G401.6 (cell line): ENCODE data around the gene LHX4.

Experiments used
- FAIRE-seq: peaks from 2 replicates; lab custom pipeline; 2012; peaks lifted over from hg19 to GRCh38; lab: Jason Lieb, UNC

The LHX4 gene

GRCh38 chr1:180273066-180273465, 43.0 kb downstream of the LHX4 start:
- FAIRE-seq = no peak

- FAIRE-seq = no peak
These were observed 44.2 kb downstream of the LHX4 start for GRCh38 chr1:180274221-180274620.

- no peak for FAIRE-seq
These were observed 45.7 kb downstream of the LHX4 start for GRCh38 chr1:180275726-180276125.

GRCh38 chr1:180277476-180278193, 47.6 kb downstream of the LHX4 start:
- no peak for FAIRE-seq

- FAIRE-seq = no peak
These were observed 48.1 kb downstream of the LHX4 start for GRCh38 chr1:180278194-180278515.

GRCh38 chr1:180278596-180279395, 48.7 kb downstream of the LHX4 start:
- no peak for FAIRE-seq

GRCh38 chr1:180279651-180280050, 49.6 kb downstream of the LHX4 start:
- no peak for FAIRE-seq

GRCh38 chr1:180280617-180281016, 50.6 kb downstream of the LHX4 start:
- FAIRE-seq = no peak

- no peak for FAIRE-seq
These were observed 51.4 kb downstream of the LHX4 start for GRCh38 chr1:180281490-180281889.

GRCh38 chr1:180282401-180283044, 52.5 kb downstream of the LHX4 start:
- no peak for FAIRE-seq

GRCh38 chr1:180283098-180283497, 53.0 kb downstream of the LHX4 start:
- FAIRE-seq = no peak

- FAIRE-seq = no peak
These were observed 56.4 kb downstream of the LHX4 start for GRCh38 chr1:180286417-180286816.

- FAIRE-seq = no peak
These were observed 58.1 kb downstream of the LHX4 start for GRCh38 chr1:180287988-180288705.

GRCh38 chr1:180288940-180289339, 58.9 kb downstream of the LHX4 start:
- no peak for FAIRE-seq

- FAIRE-seq = no peak
These were observed 60.4 kb downstream of the LHX4 start for GRCh38 chr1:180290265-180291001.

GRCh38 chr1:180291004-180291403, 60.9 kb downstream of the LHX4 start:
- FAIRE-seq = no peak

- no peak for FAIRE-seq
These were observed 64.6 kb downstream of the LHX4 start for GRCh38 chr1:180294711-180295110.

- FAIRE-seq = no peak
These were observed 65.9 kb downstream of the LHX4 start for GRCh38 chr1:180295999-180296398.

- no peak for FAIRE-seq
These were observed 69.6 kb downstream of the LHX4 start for GRCh38 chr1:180299479-180300221.

GRCh38 chr1:180301135-180301742, 71.2 kb downstream of the LHX4 start:
- FAIRE-seq = no peak

- FAIRE-seq = no peak
These were observed 79.3 kb downstream of the LHX4 start for GRCh38 chr1:180309338-180309737.
